ENCODE measurements around the gene BMI1.

DNA sequence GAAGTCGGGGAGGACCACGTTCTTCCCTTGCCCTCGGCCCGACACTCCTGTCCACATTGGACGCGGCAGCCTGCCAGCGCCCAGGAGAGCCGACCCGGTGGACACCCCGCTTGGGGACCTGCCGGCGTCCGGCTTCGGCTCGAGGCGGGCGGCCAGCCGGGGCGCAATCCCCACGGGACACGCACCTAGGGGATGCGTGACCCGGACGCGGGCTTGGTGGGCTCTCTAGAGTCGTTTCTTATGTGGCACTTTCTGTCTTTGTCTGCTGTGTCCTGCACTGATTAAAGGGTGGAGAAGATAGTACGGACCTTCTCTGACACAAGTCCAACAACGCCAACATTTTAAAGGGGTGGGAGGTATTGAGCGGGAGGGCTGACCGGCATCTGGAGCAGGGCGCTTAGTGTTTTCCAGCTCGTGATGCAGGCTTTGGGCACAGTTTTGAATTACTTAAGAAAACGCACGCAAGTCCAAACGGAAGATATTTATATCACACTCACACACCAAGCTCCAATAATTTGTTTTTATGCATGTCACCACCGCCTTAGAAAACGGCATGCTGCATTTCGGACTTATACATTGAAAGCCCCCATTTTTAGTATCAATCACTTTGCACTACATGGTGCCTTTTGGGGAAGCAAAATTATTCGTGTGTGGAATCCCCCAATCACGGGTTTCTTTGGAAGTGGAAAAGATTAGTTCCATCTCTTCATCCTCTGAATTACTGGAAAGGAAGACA is 20.5 kb downstream of the BMI1 start:
- no peak for TF ChIP-seq POLR2A (IDR thresholded peaks at IDR 0.05)
- TF ChIP-seq, protein P1, sequence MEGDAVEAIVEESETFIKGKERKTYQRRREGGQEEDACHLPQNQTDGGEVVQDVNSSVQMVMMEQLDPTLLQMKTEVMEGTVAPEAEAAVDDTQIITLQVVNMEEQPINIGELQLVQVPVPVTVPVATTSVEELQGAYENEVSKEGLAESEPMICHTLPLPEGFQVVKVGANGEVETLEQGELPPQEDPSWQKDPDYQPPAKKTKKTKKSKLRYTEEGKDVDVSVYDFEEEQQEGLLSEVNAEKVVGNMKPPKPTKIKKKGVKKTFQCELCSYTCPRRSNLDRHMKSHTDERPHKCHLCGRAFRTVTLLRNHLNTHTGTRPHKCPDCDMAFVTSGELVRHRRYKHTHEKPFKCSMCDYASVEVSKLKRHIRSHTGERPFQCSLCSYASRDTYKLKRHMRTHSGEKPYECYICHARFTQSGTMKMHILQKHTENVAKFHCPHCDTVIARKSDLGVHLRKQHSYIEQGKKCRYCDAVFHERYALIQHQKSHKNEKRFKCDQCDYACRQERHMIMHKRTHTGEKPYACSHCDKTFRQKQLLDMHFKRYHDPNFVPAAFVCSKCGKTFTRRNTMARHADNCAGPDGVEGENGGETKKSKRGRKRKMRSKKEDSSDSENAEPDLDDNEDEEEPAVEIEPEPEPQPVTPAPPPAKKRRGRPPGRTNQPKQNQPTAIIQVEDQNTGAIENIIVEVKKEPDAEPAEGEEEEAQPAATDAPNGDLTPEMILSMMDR (IDR thresholded peaks at IDR 0.05): no peak
